NB4 (cell line): ENCODE data around the gene BCL11A.

Experiments
- MYC ChIP-seq: IDR thresholded peaks from 2 replicates; pipeline ENCODE4 v1.6.1; 2011; ENCODE audit warnings: low read depth, low read length
- POLR2A ChIP-seq: IDR thresholded peaks from 2 replicates; pipeline ENCODE4 v1.6.1; 2011; ENCODE audit warnings: mild to moderate bottlenecking; ENCODE audit not compliant: insufficient read length; ENCODE audit errors: extremely low read depth
- TF ChIP-seq, protein P1 (sequence below): IDR thresholded peaks from one replicate; pipeline ENCODE4 v1.5.1; 2012; ENCODE audit warnings: low read depth, low read length
- TF ChIP-seq, protein P2 (sequence below): IDR thresholded peaks from 2 replicates; pipeline ENCODE4 v1.6.1; 2011; ENCODE audit warnings: low read depth, low read length

DNA sequence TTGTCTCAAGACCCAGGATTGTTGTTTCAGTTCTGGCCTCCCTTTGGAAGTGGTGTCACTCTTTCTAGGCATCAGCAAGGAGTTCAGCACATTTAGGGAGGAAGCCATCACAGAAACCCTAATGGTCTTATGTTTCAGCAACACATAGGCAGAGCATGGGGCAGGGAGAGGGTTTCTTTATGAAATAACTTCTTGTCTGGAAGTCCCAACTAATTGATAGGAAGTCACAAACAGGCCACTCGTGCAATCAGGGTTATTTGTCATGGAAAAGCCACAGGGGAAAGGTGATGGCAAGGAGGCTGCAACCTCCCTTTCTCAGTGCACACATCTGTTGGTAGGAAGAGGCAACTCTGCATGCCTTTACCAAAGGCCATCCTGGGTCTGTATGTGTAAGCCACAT lies 103.0 kb downstream of the BCL11A start:
- TF ChIP-seq POLR2A (no peak), MYC (no peak)
- TF ChIP-seq, protein P1, sequence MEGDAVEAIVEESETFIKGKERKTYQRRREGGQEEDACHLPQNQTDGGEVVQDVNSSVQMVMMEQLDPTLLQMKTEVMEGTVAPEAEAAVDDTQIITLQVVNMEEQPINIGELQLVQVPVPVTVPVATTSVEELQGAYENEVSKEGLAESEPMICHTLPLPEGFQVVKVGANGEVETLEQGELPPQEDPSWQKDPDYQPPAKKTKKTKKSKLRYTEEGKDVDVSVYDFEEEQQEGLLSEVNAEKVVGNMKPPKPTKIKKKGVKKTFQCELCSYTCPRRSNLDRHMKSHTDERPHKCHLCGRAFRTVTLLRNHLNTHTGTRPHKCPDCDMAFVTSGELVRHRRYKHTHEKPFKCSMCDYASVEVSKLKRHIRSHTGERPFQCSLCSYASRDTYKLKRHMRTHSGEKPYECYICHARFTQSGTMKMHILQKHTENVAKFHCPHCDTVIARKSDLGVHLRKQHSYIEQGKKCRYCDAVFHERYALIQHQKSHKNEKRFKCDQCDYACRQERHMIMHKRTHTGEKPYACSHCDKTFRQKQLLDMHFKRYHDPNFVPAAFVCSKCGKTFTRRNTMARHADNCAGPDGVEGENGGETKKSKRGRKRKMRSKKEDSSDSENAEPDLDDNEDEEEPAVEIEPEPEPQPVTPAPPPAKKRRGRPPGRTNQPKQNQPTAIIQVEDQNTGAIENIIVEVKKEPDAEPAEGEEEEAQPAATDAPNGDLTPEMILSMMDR = no peak
- TF ChIP-seq, protein P2, sequence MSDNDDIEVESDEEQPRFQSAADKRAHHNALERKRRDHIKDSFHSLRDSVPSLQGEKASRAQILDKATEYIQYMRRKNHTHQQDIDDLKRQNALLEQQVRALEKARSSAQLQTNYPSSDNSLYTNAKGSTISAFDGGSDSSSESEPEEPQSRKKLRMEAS = no peak
